IMR-90 (cell line): ENCODE results near the gene TEDC2. TPM values are rescaled to one million over a fixed set of nuclear protein-coding genes. Genes with fewer than 3 reads are reported as not detected.
"Not testable (repeated sequence)": the region's sequence is repeated elsewhere in the genome, so short reads cannot be mapped to it uniquely, and the experiment has no call there.

ENCODE experiments used
- ATAC-seq: fragments of 200-7000 bp; cut with Tn5 transposase; 2 replicates; pipeline ENCODE4 v1.9.1; 2020; ENCODE audit warnings: low read depth, mild to moderate bottlenecking, moderate library complexity
- BruUV-seq: library from RNA; stranded (reverse); fragments of 400-500 nt; replicated peaks from 2 replicates; lab custom pipeline; 2021; lab: Mats Ljungman, UMichigan
- CTCF ChIA-PET: fragments of 300-600 bp; formaldehyde crosslinking; extraction: SDS; loops from one replicate; lab custom pipeline; 2021; ENCODE audit warnings: antibody characterized with exemption; lab: Yijun Ruan, JAX
- POLR2A ChIA-PET: fragments of 300-600 bp; sonication (Branson Sonifier 250); formaldehyde crosslinking; loops from one replicate; lab custom pipeline; 2022; ENCODE audit warnings: antibody characterized with exemption; ENCODE audit not compliant: unreplicated experiment; lab: Charles Lee
- DNase-seq: peaks from one replicate; pipeline ENCODE4 v3.0.0; 2013
- H2AFZ ChIP-seq: replicated peaks from 2 replicates; pipeline ENCODE3; 2013; ENCODE audit warnings: low read length, mild to moderate bottlenecking; ENCODE audit not compliant: poor library complexity
- H2AK5ac ChIP-seq: 2 replicates; pipeline ENCODE4 v1.6.1; 2013; ENCODE audit warnings: low read depth, low read length, inconsistent platforms
- H2AK9ac ChIP-seq: replicated peaks from 2 replicates; pipeline ENCODE3; 2013; ENCODE audit warnings: mild to moderate bottlenecking, low read depth, low read length, moderate library complexity; ENCODE audit not compliant: poor library complexity
- H2BK120ac ChIP-seq: 2 replicates; pipeline ENCODE4 v1.6.1; 2013; ENCODE audit warnings: low read depth, low read length, inconsistent platforms
- H2BK15ac ChIP-seq: 3 replicates; pipeline ENCODE4 v1.6.1; 2013; ENCODE audit warnings: low read depth, low read length, inconsistent platforms
- H2BK20ac ChIP-seq: 2 replicates; pipeline ENCODE4 v1.6.1; 2013; ENCODE audit warnings: low read depth, mild to moderate bottlenecking, inconsistent platforms, low read length, moderate library complexity
- H2BK5ac ChIP-seq: 2 replicates; pipeline ENCODE4 v1.6.1; 2013; ENCODE audit warnings: mild to moderate bottlenecking, low read depth, low read length, inconsistent platforms; ENCODE audit not compliant: poor library complexity, severe bottlenecking
- H3K14ac ChIP-seq: replicated peaks from 2 replicates; pipeline ENCODE4 v1.6.1; 2013; ENCODE audit warnings: low read depth, low read length, inconsistent platforms
- H3K18ac ChIP-seq: 2 replicates; pipeline ENCODE4 v1.6.1; 2013; ENCODE audit warnings: low read depth, low read length, control low read depth
- H3K23ac ChIP-seq: 2 replicates; pipeline ENCODE4 v1.6.1; 2013; ENCODE audit warnings: low read depth, low read length, inconsistent platforms
- H3K27ac ChIP-seq: 2 replicates; pipeline ENCODE4 v1.5.1; 2013; ENCODE audit warnings: mild to moderate bottlenecking, control low read depth, low read length; ENCODE audit not compliant: insufficient read depth
- H3K27me3 ChIP-seq: 2 replicates; pipeline ENCODE4 v1.6.1; 2013; ENCODE audit warnings: low read length; ENCODE audit not compliant: control insufficient read depth, insufficient read depth
- H3K36me3 ChIP-seq: 2 replicates; pipeline ENCODE4 v1.6.1; 2013; ENCODE audit warnings: low read length, mixed read lengths; ENCODE audit not compliant: control insufficient read depth, insufficient read depth
- H3K4ac ChIP-seq: 2 replicates; pipeline ENCODE4 v1.6.1; 2013; ENCODE audit warnings: low read depth, low read length, inconsistent platforms
- H3K4me1 ChIP-seq: 2 replicates; pipeline ENCODE4 v1.6.1; 2013; ENCODE audit warnings: low read length, mixed read lengths; ENCODE audit not compliant: control insufficient read depth, insufficient read depth
- H3K4me2 ChIP-seq: 2 replicates; pipeline ENCODE4 v1.6.1; 2013; ENCODE audit warnings: low read depth, mild to moderate bottlenecking, control low read depth, low read length, moderate library complexity
- H3K4me3 ChIP-seq: 2 replicates; pipeline ENCODE4 v1.5.1; 2013; ENCODE audit warnings: low read depth, mild to moderate bottlenecking, control low read depth, low read length, moderate library complexity; ENCODE audit not compliant: insufficient read depth
- H3K56ac ChIP-seq: 2 replicates; pipeline ENCODE4 v1.6.1; 2013; ENCODE audit warnings: low read length, inconsistent platforms; ENCODE audit not compliant: insufficient read depth; ENCODE audit errors: extremely low read depth
- H3K79me1 ChIP-seq, 2 experiments: 2 replicates each; pipeline ENCODE4 v1.6.1; 2013; ENCODE audit warnings: low read length in 2 of 2, inconsistent platforms in 1 of 2, low read depth in 1 of 2
- H3K9ac ChIP-seq: 2 replicates; pipeline ENCODE4 v1.6.1; 2013; ENCODE audit warnings: low read depth, low read length, control low read depth
- H3K9me1 ChIP-seq: 2 replicates; pipeline ENCODE4 v1.6.1; 2013; ENCODE audit warnings: low read length, inconsistent platforms; ENCODE audit not compliant: insufficient read depth
- H3K9me3 ChIP-seq: 2 replicates; pipeline ENCODE4 v1.6.1; 2013; ENCODE audit warnings: low read length; ENCODE audit not compliant: control insufficient read depth, insufficient read depth
- H4K20me1 ChIP-seq: 2 replicates; pipeline ENCODE4 v1.6.1; 2013; ENCODE audit warnings: low read length, inconsistent platforms; ENCODE audit not compliant: insufficient read depth
- H4K5ac ChIP-seq: 2 replicates; pipeline ENCODE4 v1.6.1; 2013; ENCODE audit warnings: mild to moderate bottlenecking, low read depth, low read length, control low read depth
- H4K8ac ChIP-seq, 2 experiments: 2 replicates each; pipeline ENCODE4 v1.6.1; 2013; ENCODE audit warnings: low read depth in 2 of 2, low read length in 2 of 2, control low read depth in 1 of 2, inconsistent platforms in 1 of 2
- H4K91ac ChIP-seq: 2 replicates; pipeline ENCODE4 v1.6.1; 2013; ENCODE audit warnings: low read depth, low read length, inconsistent platforms; ENCODE audit not compliant: insufficient read depth
- WGBS, 2 experiments: methylation state at CpG; one replicate each; pipeline versions ENCODE4 v1.1.5 to v1.1.7; 2013; ENCODE audit warnings: missing lambda C conversion rate in 2 of 2; ENCODE audit not compliant: insufficient read length in 1 of 2; ENCODE audit errors: extremely low coverage in 2 of 2; 5-methylcytosine and 5-hydroxymethylcytosine counted together
- dilution Hi-C: fragments of 300-500 bp; cut with HindIII; formaldehyde crosslinking; loops from one replicate; pipeline ENCODE4 v1.14.3; 2018; ENCODE audit warnings: low sequenced_read_pairs; ENCODE audit not compliant: unreplicated experiment
- in situ Hi-C: fragments of 300-500 bp; cut with MboI; formaldehyde crosslinking; loops from 3 replicates; pipeline ENCODE4 v1.14.3; 2019; ENCODE audit warnings: low sequenced_read_pairs, inconsistent platforms, mixed read lengths
- intact Hi-C: fragments of 100-400 bp; cut with micrococcal nuclease; formaldehyde crosslinking; loops from 2 replicates; pipeline ENCODE4 v1.10.0; 2022
- polyA plus RNA-seq, 3 experiments: library from polyadenylated mRNA; depleted of rRNA; stranded (reverse); fragments of >200 nt; gene quantifications; 2 replicates each; pipeline ENCODE4 v1.2.3, GENCODE V29; 2012; ENCODE audit warnings: low replicate concordance in 1 of 3
- total RNA-seq: library from RNA; depleted of rRNA; stranded (reverse); fragments of >200 nt; gene quantifications from 2 replicates; pipeline ENCODE4 v1.2.3, GENCODE V29; 2012

The TEDC2 gene
- total and polyA plus RNA-seq, 2 of the 4 experiments (the other 2 are of a cell fraction), result 3.6 to 7.3 TPM

- H3K23ac ChIP-seq, H4K8ac ChIP-seq, H3K9ac ChIP-seq, H2BK20ac ChIP-seq, H2AK5ac ChIP-seq, dilution Hi-C loops, CTCF ChIA-PET, H2AK9ac ChIP-seq, H2BK15ac ChIP-seq, H3K18ac ChIP-seq, H3K9me3 ChIP-seq, ATAC-seq, H3K27ac ChIP-seq, H3K9me1 ChIP-seq, H3K4ac ChIP-seq, DNase-seq, H3K14ac ChIP-seq, H3K4me3 ChIP-seq, H4K91ac ChIP-seq, H3K4me2 ChIP-seq, H3K36me3 ChIP-seq, in situ Hi-C loops, H2BK120ac ChIP-seq, H2BK5ac ChIP-seq, H3K56ac ChIP-seq, BruUV-seq, H4K5ac ChIP-seq, intact Hi-C loops, H2AFZ ChIP-seq, H3K27me3 ChIP-seq: not testable (repeated sequence)
- WGBS, 2 experiments, result no CpG with 5 or more reads among the region's 10 CpGs
- POLR2A ChIA-PET, result interaction anchor here (0.6 kb wide), 1 partner anchor 14 kb away, joined by 4 read pairs; no protein-coding TSS in a partner anchor
- peaks cover 26% of the 10 kb centered on the region for H4K20me1 ChIP-seq
- H3K79me1 ChIP-seq, result peaks cover 28 to 79% of the 10 kb centered on the region in 2 experiments; a peak in 3 of 4 replicates
- H3K4me1 ChIP-seq, result peaks cover 20% of the 10 kb centered on the region
Observed at GRCh38 chr16:2479996-2480395, 20.1 kb downstream of the TEDC2 start.
